DOHH2 (cell line): ENCODE results near the gene CD164.

Experiments
- H3F3A ChIP-seq: fragments of 200-600 bp; sonication (generic), shearing (Covaris generic); 2 replicates; pipeline ENCODE4 v1.6.0; 2016; ENCODE audit warnings: antibody characterized with exemption, mild to moderate bottlenecking; ENCODE audit not compliant: control insufficient read depth, insufficient read depth
- H3K27ac ChIP-seq: fragments of 200-600 bp; sonication (generic); 2 replicates; pipeline ENCODE4 v1.5.1; 2014; ENCODE audit warnings: low read depth, mild to moderate bottlenecking, low read length, moderate library complexity
- H3K27me3 ChIP-seq: fragments of 200-600 bp; sonication (generic); 2 replicates; pipeline ENCODE4 v1.6.1; 2014; ENCODE audit warnings: mild to moderate bottlenecking, low read length, mixed read lengths; ENCODE audit not compliant: control insufficient read depth
- H3K36me3 ChIP-seq: fragments of 200-600 bp; sonication (generic); 2 replicates; pipeline ENCODE4 v1.6.1; 2014; ENCODE audit warnings: mild to moderate bottlenecking, low read length, moderate library complexity, mixed read lengths; ENCODE audit not compliant: control insufficient read depth
- H3K4me1 ChIP-seq: fragments of 200-600 bp; sonication (generic); 2 replicates; pipeline ENCODE4 v1.6.1; 2014; ENCODE audit warnings: mild to moderate bottlenecking, low read length, mixed read lengths; ENCODE audit not compliant: control insufficient read depth
- H3K4me2 ChIP-seq: fragments of 200-600 bp; sonication (generic); 2 replicates; pipeline ENCODE4 v1.6.0; 2014; ENCODE audit warnings: mild to moderate bottlenecking, low read length, moderate library complexity
- H3K4me3 ChIP-seq: fragments of 200-600 bp; sonication (generic); 2 replicates; pipeline ENCODE4 v1.5.1; 2014; ENCODE audit warnings: mild to moderate bottlenecking, low read length, mixed read lengths
- H3K79me2 ChIP-seq: fragments of 200-600 bp; sonication (generic); 2 replicates; pipeline ENCODE4 v1.6.1; 2014; ENCODE audit warnings: mild to moderate bottlenecking, low read length, mixed read lengths; ENCODE audit not compliant: control insufficient read depth
- H3K9me2 ChIP-seq: fragments of 200-600 bp; sonication (generic); replicated peaks from 2 replicates; pipeline ENCODE4 v1.6.1; 2014; ENCODE audit warnings: mild to moderate bottlenecking, low read length, mixed read lengths; ENCODE audit not compliant: control insufficient read depth
- H3K9me3 ChIP-seq: fragments of 200-600 bp; sonication (generic); 2 replicates; pipeline ENCODE4 v1.6.1; 2014; ENCODE audit warnings: antibody characterized with exemption, low read length, mixed read lengths; ENCODE audit not compliant: control insufficient read depth, insufficient read depth
- H4K20me1 ChIP-seq: fragments of 200-600 bp; sonication (generic); 2 replicates; pipeline ENCODE4 v1.6.0; 2014; ENCODE audit warnings: low read depth, mild to moderate bottlenecking, antibody characterized with exemption, low read length, moderate library complexity; ENCODE audit not compliant: control insufficient read depth, insufficient read depth
- CTCF ChIP-seq: fragments of 200-600 bp; sonication (generic); IDR thresholded peaks from one replicate; pipeline ENCODE4 v1.5.1; 2014; ENCODE audit warnings: antibody characterized with exemption, mild to moderate bottlenecking, low read depth, low read length; ENCODE audit not compliant: poor library complexity, severe bottlenecking
- EZH2phosphoT487 ChIP-seq: fragments of 200-600 bp; sonication (generic); IDR thresholded peaks from 2 replicates; pipeline ENCODE4 v1.6.1; 2017; ENCODE audit warnings: borderline replicate concordance, mild to moderate bottlenecking, antibody characterized with exemption, low read length, moderate library complexity, mixed read lengths

The CD164 gene

GRCh38 chr6:109381747-109382575 is at the start of gene CD164:
Gene CD164 (minus strand): TSS chr6:109382467. CDS start chr6:109382378, 89 bp downstream.
- Histone ChIP-seq H3K36me3 (peaks cover 51% of the 10 kb centered on the region), H3K79me2 (peaks cover 53% of the 10 kb centered on the region)

GRCh38 chr6:109429496-109429895 is 47.2 kb upstream of the CD164 start:
- no peak overlapping the region for H3K4me2 ChIP-seq

More at GRCh38 chr6:109381747-109382575, at the start of gene CD164:
- Histone ChIP-seq H3K4me2 (peak within 1 kb of the TSS; percentile 88), H3K4me1 (peaks cover 32% of the 10 kb centered on the region), H4K20me1 (peaks cover 21% of the 10 kb centered on the region), H3K9me3 (no peaks in the 10 kb centered on the region), H3F3A (no peaks in the 10 kb centered on the region), H3K9me2 (no peaks in the 10 kb centered on the region), H3K27ac (peak within 1 kb of the TSS; percentile 80), H3K4me3 (peak within 1 kb of the TSS; percentile 90), H3K27me3 (no peaks in the 10 kb centered on the region)
- TF ChIP-seq EZH2phosphoT487 (no peak), CTCF (no peak)

GRCh38 chr6:109428889-109429477 is 46.7 kb upstream of the CD164 start:
- no peak overlapping the region for H3K27ac ChIP-seq
- H3K4me3 ChIP-seq: no peak overlapping the region
- peaks cover 15% of the 10 kb centered on the region; the same call in 1 of the 2 replicates for H3K27me3 ChIP-seq
- H3K4me1 ChIP-seq: no peaks in the 10 kb centered on the region; the same call in 1 of the 2 replicates
- no peaks in the 10 kb centered on the region for H3F3A ChIP-seq
- H3K9me2 ChIP-seq: no peaks in the 10 kb centered on the region
- H3K79me2 ChIP-seq: no peaks in the 10 kb centered on the region
- H3K4me2 ChIP-seq: no peak overlapping the region
- H3K9me3 ChIP-seq: no peaks in the 10 kb centered on the region
- no peaks in the 10 kb centered on the region for H3K36me3 ChIP-seq
- H4K20me1 ChIP-seq: no peaks in the 10 kb centered on the region
- TF ChIP-seq CTCF (no peak), EZH2phosphoT487 (no peak)

More at GRCh38 chr6:109429496-109429895, 47.2 kb upstream of the CD164 start:
- H3K9me2 ChIP-seq: no peaks in the 10 kb centered on the region
- peaks cover 15% of the 10 kb centered on the region; the same call in 1 of the 2 replicates for H3K27me3 ChIP-seq
- H3K27ac ChIP-seq: no peak overlapping the region
- no peaks in the 10 kb centered on the region for H3K36me3 ChIP-seq
- H3K4me1 ChIP-seq: no peaks in the 10 kb centered on the region; the same call in 1 of the 2 replicates
- H3K9me3 ChIP-seq: no peaks in the 10 kb centered on the region
- H3K4me3 ChIP-seq: no peak overlapping the region
- TF ChIP-seq EZH2phosphoT487 (no peak), CTCF (no peak)
- H3F3A ChIP-seq: no peaks in the 10 kb centered on the region
- H3K79me2 ChIP-seq: no peaks in the 10 kb centered on the region
- H4K20me1 ChIP-seq: no peaks in the 10 kb centered on the region
